Measurements from ENCODE around the gene SLC8A3.
A peak's percentile ranks its signal among the peaks of the same experiment; 100 is the strongest.

The SLC8A3 gene

GRCh38 chr14:70047598-70048312, 141.0 kb downstream of the SLC8A3 start:
- ChIA-PET POLR2A (ENCODE audit: low non-redundant PET) (no interaction called here), CTCF (interaction anchor here (0.6 to 1.2 kb wide), 3 partner anchors 20 to 711 kb away, joined by 3 to 4 read pairs (median 3); no protein-coding TSS in a partner anchor)
- no peak overlapping the region for H3K27ac ChIP-seq
- no peak for DNase-seq (ENCODE audit: low spot score)
- TF ChIP-seq CTCF (conservative IDR thresholded peaks at IDR 0.05; ENCODE audit: low read depth): no peak

GRCh38 chr14:70045844-70046535, 142.8 kb downstream of the SLC8A3 start:
- TF ChIP-seq CTCF (conservative IDR thresholded peaks at IDR 0.05; ENCODE audit: low read depth): peak; percentile 72
- ChIA-PET POLR2A (ENCODE audit: low non-redundant PET) (no interaction called here), CTCF (interaction anchor here (0.6 to 0.8 kb wide), 5 partner anchors 28 to 1097 kb away, joined by 3 to 5 read pairs (median 3); no protein-coding TSS in a partner anchor)
- DNase-seq (ENCODE audit: low spot score): peak; percentile 58
- no peak overlapping the region for H3K27ac ChIP-seq

GRCh38 chr14:70045310-70045709, 143.4 kb downstream of the SLC8A3 start:
- DNase-seq (ENCODE audit: low spot score): no peak
- H3K27ac ChIP-seq: no peak overlapping the region
- ChIA-PET CTCF (interaction anchor here (0.6 kb wide), 4 partner anchors 29 to 1098 kb away, joined by 3 to 5 read pairs (median 3); no protein-coding TSS in a partner anchor), POLR2A (ENCODE audit: low non-redundant PET) (no interaction called here)
- TF ChIP-seq CTCF (conservative IDR thresholded peaks at IDR 0.05; ENCODE audit: low read depth): no peak

DNA sequence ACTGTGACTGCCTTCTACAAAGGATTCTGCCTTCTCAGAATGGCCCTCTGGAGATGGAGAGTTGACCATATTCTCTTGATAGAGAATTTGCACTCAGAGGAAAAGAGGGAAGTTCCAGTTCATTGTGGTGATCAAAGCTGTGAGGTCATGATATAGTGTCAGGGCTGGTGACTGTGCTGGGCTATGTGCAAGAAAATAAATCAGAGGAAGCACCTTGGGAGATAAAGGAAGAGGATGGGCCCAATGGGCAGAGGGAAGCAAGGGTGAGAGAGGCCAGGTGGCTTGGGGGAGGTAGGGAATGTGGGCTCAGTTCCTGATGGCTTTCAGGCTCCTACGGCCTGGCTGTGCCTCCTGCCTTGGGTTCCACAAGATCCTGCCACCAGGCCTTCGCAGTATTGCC, 145.8 kb downstream of the SLC8A3 start:
- POLR2A ChIA-PET (ENCODE audit: low non-redundant PET): no interaction called here
- H3K27ac ChIP-seq: no peak overlapping the region
- DNase-seq (ENCODE audit: low spot score): no peak
- no peak for TF ChIP-seq CTCF (conservative IDR thresholded peaks at IDR 0.05; ENCODE audit: low read depth)
- CTCF ChIA-PET: no interaction called here

DNA sequence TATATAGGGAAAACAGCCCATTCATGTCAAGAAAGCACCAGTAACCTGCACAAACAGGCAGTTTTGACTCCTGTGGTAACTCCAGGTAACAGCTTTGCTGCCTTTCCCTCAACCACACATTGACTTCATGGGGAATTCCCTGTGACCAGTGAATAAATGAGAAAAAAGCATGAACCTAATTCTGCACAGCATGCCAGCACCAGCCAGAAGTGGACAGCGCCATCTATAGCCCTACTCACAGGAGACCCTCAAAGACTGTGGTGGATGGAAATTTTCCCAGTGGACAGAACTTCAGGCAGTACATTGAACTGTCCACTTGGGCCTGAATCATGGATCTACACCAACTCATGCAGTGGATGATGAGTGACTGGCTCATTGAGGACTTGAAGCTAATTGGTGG, 152.1 kb downstream of the SLC8A3 start:
- POLR2A ChIA-PET (ENCODE audit: low non-redundant PET): no interaction called here
- TF ChIP-seq CTCF (conservative IDR thresholded peaks at IDR 0.05; ENCODE audit: low read depth): no peak
- no peak overlapping the region for H3K27ac ChIP-seq
- CTCF ChIA-PET: no interaction called here
- DNase-seq (ENCODE audit: low spot score): no peak

- TF ChIP-seq CTCF (conservative IDR thresholded peaks at IDR 0.05; ENCODE audit: low read depth): no peak
- no peak overlapping the region for H3K27ac ChIP-seq
- ChIA-PET CTCF (interaction anchor here (1.3 kb wide), 1 partner anchor 216 kb away, joined by 3 read pairs; no protein-coding TSS in a partner anchor), POLR2A (ENCODE audit: low non-redundant PET) (no interaction called here)
- DNase-seq (ENCODE audit: low spot score): no peak
These were observed 154.5 kb downstream of the SLC8A3 start for GRCh38 chr14:70034257-70034656.
